HG03066 (cell line): ENCODE results near the gene COPG1.

Source experiments
- ATAC-seq: cut with Tn5 transposase; IDR thresholded peaks from one replicate; pipeline ENCODE4 v1.9.1; 2021; ENCODE audit warnings: low read depth; ENCODE audit not compliant: unreplicated experiment

The COPG1 gene

DNA sequence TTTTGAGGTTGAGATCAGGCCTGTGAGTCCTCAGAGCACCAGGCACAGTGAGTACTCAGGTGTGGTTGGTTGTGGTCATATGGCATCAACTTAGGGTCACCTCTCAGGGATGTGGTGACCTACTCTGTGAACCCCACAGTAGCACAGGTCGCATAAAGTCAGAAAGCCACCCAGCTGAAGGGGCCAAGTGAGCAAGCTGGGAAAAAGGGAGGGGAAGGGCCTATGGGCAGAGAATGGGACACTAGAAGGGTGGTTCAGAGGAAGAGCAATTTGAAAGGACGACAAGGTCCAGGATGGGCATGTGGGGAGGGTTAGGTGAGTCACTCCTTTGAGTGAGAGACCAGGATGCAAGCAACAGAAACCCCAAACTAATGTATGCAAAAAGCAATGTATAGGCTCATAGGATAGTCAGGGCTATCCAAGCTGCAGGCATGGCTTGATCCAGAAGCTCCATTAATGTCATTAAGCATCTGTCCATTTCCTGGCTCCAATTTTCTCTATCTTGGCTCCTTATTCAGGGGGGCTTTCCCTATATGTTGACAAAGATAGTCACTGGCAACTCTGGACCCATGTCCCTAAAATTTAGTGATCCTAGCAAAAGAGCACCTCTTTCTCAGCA, 62.7 kb downstream of the COPG1 start:
- no peak for ATAC-seq

GRCh38 chr3:129312671-129313414, 63.4 kb downstream of the COPG1 start:
- no peak for ATAC-seq

GRCh38 chr3:129313415-129313664, 63.9 kb downstream of the COPG1 start:
- no peak for ATAC-seq

- no peak for ATAC-seq
Measured at GRCh38 chr3:129313665-129314385, 64.4 kb downstream of the COPG1 start.

- ATAC-seq: no peak
Measured at GRCh38 chr3:129314386-129315222, 65.2 kb downstream of the COPG1 start.

- ATAC-seq: no peak
Measured at GRCh38 chr3:129315223-129315997, 66.0 kb downstream of the COPG1 start.

GRCh38 chr3:129315998-129316247, 66.5 kb downstream of the COPG1 start:
- no peak for ATAC-seq

- no peak for ATAC-seq
Measured at GRCh38 chr3:129316248-129317013, 67.0 kb downstream of the COPG1 start.

- ATAC-seq: no peak
Measured at GRCh38 chr3:129317014-129317771, 67.8 kb downstream of the COPG1 start.

- no peak for ATAC-seq
Measured at GRCh38 chr3:129317848-129318247, 68.4 kb downstream of the COPG1 start.

DNA sequence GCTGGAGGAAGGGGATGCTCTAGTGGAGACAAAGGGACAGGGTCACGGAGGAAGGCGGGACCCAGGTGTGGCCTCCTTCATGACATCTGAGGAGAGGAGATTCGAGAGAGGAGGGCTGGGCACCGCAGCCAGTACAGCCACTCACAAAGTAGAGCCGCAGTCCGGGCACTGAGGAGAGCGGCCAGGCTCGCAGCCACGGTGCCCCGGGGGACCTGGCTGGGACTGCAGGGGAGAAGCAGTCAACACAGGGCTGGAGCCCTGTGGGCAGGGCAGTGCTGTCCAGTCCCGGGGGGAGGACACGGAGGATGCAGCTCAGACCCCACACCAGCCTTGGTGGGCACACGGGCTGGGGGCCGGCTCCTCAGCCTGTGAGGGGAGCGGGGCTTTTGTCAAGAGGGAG, 69.5 kb downstream of the COPG1 start:
- ATAC-seq: no peak

GRCh38 chr3:129320261-129320660, 70.9 kb downstream of the COPG1 start:
- no peak for ATAC-seq

DNA sequence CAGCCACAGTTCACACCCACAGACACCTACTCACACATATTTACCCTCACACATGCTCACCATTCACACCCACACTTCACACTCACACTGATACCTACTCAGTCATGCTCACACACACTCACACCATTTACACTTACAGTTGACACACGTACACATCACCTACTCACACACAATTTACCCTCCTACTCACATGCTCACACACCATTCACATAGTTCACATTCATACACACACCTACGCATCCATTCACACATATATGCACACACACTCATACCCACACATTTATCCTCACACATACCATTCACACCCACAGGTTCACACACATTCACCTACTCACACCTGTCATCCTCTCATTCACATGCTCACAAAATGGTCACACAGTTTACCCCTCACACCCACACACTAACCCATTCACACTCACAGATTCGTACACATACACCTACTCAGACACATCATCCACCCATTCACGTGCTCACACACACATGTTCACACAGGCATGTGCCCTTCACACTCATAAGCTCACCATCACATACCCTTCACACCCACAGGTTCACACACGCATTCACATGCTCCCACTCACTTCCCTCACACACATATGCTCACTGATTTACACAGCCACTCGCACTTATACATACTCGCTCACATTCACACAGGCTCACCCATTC, 71.5 kb downstream of the COPG1 start:
- ATAC-seq: no peak

DNA sequence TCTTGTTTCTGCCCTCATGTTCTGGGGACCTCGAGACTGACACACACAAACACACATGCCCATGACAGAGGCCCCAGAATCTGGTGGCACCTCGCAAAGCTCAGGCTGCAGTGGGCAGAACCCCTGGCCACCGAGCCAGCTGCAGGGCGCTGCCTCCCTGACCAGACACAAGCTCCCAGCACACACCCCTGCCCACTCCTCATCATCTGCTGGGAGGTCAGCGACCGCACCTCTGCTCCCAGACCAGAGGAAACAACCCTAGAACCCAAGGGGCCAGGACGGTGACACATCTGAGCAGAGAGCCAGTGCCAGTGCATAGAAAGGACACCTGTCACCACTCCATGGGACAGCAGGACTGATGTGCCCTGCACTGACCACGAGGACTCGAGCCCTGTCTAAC, 72.5 kb downstream of the COPG1 start:
- no peak for ATAC-seq

DNA sequence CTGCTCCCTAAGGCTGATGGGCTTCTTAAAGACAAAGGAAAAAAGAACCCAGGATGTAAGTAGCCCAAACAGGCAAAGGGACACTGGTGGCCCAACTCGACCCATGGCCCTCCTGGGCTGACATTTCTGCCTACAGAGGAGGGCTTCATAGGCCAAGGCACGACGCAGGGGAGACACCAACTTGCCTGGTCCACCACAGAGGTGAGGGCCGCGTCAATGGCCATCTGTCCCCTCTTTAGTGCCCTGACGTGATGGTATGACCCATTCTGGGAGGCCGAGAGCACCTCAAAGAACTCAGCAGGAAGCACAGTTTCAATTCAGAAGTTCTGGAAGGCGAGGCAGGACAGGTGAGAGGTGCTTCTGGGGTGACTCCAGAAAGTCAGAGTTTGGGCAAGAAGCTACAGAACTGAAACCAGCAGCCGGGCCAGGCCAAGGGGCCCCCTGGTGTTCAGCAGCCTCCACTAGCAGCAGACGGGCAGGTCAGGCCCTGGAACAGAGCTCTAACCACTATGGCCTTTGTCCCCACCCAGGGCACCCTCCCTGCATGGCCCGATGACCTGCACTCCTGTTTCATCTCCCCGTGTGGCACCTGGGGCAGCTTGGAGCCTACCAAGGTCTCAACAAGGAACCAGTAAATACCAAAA, 74.4 kb downstream of the COPG1 start:
- ATAC-seq: no peak

- no peak for ATAC-seq
Measured at GRCh38 chr3:129324855-129325254, 75.4 kb downstream of the COPG1 start.

- no peak for ATAC-seq
Measured at GRCh38 chr3:129325383-129325782, 76.0 kb downstream of the COPG1 start.

DNA sequence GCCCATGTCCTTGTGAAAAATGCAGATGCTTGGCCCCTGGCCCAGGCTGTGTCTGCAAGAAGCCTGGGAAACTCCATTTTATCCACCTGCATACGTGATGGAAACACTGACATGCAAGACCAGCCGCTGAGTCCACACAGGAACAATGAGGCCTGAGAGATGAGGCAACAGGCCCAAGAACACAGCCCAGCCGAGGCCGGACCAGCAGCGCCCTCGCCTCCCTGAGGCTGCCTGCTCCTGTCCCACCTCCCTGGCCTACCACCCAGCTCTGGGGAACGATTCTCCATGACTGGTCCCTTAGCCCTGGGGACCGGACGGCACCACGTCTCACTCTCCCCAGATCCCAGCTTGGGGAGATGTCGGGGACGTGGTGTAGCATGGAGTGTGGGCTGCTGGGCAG, 76.7 kb downstream of the COPG1 start:
- no peak for ATAC-seq
